Thoracic aorta (tissue), 2 donors: ENCODE results near the gene EPC2. TPM values are rescaled to one million over a fixed set of nuclear protein-coding genes. Genes with fewer than 3 reads are reported as not detected.
"Not testable (repeated sequence)": the region's sequence is repeated elsewhere in the genome, so short reads cannot be mapped to it uniquely, and the experiment has no call there.

Source experiments
- ATAC-seq: fragments of 150-250 bp; one replicate; pipeline ENCODE4 v1.8.0; 2017; ENCODE audit warnings: low read depth; ENCODE audit not compliant: insufficient number of reproducible peaks, low FRiP score
- DNase-seq: peaks from one replicate; pipeline ENCODE4 v3.0.0-alpha.2; 2020; ENCODE audit warnings: low spot score
- H3K27ac ChIP-seq, 2 donors: fragments of 200-600 bp; sonication (generic); 1 replicate in 1 of 2; 2 replicates in 1 of 2; pipeline ENCODE4 v1.5.1; 2016; ENCODE audit warnings: mild to moderate bottlenecking in 2 of 2, moderate library complexity in 2 of 2
- H3K27me3 ChIP-seq: fragments of 200-600 bp; sonication (generic); replicated peaks from 2 replicates; pipeline ENCODE4 v1.6.0; 2016; ENCODE audit warnings: mild to moderate bottlenecking; ENCODE audit not compliant: insufficient read depth
- H3K36me3 ChIP-seq: fragments of 200-600 bp; sonication (generic); one replicate; pipeline ENCODE4 v1.5.1; 2016
- H3K4me1 ChIP-seq, 2 donors: fragments of 200-600 bp; sonication (generic); 1 replicate in 1 of 2; 2 replicates in 1 of 2; pipeline versions ENCODE4 v1.5.1 to v1.6.0; 2016; ENCODE audit warnings: low read depth in 2 of 2, mild to moderate bottlenecking in 1 of 2; ENCODE audit not compliant: control insufficient read depth in 1 of 2
- H3K4me3 ChIP-seq: fragments of 200-600 bp; sonication (generic); 2 replicates; pipeline ENCODE4 v1.5.1; 2016; ENCODE audit warnings: mild to moderate bottlenecking
- H3K9me3 ChIP-seq: fragments of 200-600 bp; sonication (generic); 2 replicates; pipeline ENCODE4 v1.5.1; 2016
- total RNA-seq, 2 donors: library from RNA; depleted of rRNA; stranded (reverse); fragments of >200 nt; gene quantifications; one replicate each; pipeline versions ENCODE4 v1.1.0 to v1.2.3, GENCODE V29; 2016
- TF ChIP-seq, protein P1 (sequence below): fragments of 200-600 bp; sonication (generic); IDR thresholded peaks from one replicate; pipeline ENCODE4 v1.5.1; 2019; ENCODE audit warnings: antibody characterized with exemption

Gene EPC2
- total RNA-seq, 2 donors from 2014 or later = 32.0 to 37.8 TPM

- ATAC-seq (no peak), DNase-seq (no peak)
- Histone ChIP-seq H3K4me3 (no peak overlapping the region), H3K4me1 (peaks cover 33 to 42% of the 10 kb centered on the region in 2 donors), H3K27me3 (no peaks in the 10 kb centered on the region), H3K36me3 (no peaks in the 10 kb centered on the region), H3K9me3 (no peaks in the 10 kb centered on the region), H3K27ac (no peak overlapping the region)
- TF ChIP-seq, protein P1, sequence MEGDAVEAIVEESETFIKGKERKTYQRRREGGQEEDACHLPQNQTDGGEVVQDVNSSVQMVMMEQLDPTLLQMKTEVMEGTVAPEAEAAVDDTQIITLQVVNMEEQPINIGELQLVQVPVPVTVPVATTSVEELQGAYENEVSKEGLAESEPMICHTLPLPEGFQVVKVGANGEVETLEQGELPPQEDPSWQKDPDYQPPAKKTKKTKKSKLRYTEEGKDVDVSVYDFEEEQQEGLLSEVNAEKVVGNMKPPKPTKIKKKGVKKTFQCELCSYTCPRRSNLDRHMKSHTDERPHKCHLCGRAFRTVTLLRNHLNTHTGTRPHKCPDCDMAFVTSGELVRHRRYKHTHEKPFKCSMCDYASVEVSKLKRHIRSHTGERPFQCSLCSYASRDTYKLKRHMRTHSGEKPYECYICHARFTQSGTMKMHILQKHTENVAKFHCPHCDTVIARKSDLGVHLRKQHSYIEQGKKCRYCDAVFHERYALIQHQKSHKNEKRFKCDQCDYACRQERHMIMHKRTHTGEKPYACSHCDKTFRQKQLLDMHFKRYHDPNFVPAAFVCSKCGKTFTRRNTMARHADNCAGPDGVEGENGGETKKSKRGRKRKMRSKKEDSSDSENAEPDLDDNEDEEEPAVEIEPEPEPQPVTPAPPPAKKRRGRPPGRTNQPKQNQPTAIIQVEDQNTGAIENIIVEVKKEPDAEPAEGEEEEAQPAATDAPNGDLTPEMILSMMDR = no peak
Observed at GRCh38 chr2:148674063-148675020, 29.8 kb downstream of the EPC2 start.

GRCh38 chr2:148675708-148676107 lies 31.2 kb downstream of the EPC2 start:
- no peaks in the 10 kb centered on the region for H3K27me3 ChIP-seq
- H3K4me1 ChIP-seq = peaks cover 27 to 45% of the 10 kb centered on the region in 2 donors
- no peak overlapping the region for H3K27ac ChIP-seq
- no peak overlapping the region for H3K4me3 ChIP-seq
- ATAC-seq (no peak), DNase-seq (no peak)
- no peaks in the 10 kb centered on the region for H3K9me3 ChIP-seq
- H3K36me3 ChIP-seq = no peaks in the 10 kb centered on the region
- TF ChIP-seq, protein P1 = no peak

- DNase-seq, ATAC-seq, H3K27me3 ChIP-seq: not testable (repeated sequence)
Observed at GRCh38 chr2:148678302-148679179, 34.0 kb downstream of the EPC2 start.

GRCh38 chr2:148680462-148680861 lies 35.9 kb downstream of the EPC2 start:
- no peaks in the 10 kb centered on the region for H3K27me3 ChIP-seq
- no peak overlapping the region for H3K4me3 ChIP-seq
- no peak for ATAC-seq
- H3K27ac ChIP-seq = no peak overlapping the region
- TF ChIP-seq, protein P1 = no peak
- peaks cover 18 to 27% of the 10 kb centered on the region in 2 donors for H3K4me1 ChIP-seq
- H3K9me3 ChIP-seq = no peaks in the 10 kb centered on the region
- no peaks in the 10 kb centered on the region for H3K36me3 ChIP-seq
- DNase-seq = no peak

More at GRCh38 chr2:148678302-148679179, 34.0 kb downstream of the EPC2 start:
- H3K4me3 ChIP-seq, H3K9me3 ChIP-seq, H3K36me3 ChIP-seq, H3K27ac ChIP-seq: not testable (repeated sequence)
- H3K4me1 ChIP-seq = peaks cover 25 to 40% of the 10 kb centered on the region in 2 donors

DNA sequence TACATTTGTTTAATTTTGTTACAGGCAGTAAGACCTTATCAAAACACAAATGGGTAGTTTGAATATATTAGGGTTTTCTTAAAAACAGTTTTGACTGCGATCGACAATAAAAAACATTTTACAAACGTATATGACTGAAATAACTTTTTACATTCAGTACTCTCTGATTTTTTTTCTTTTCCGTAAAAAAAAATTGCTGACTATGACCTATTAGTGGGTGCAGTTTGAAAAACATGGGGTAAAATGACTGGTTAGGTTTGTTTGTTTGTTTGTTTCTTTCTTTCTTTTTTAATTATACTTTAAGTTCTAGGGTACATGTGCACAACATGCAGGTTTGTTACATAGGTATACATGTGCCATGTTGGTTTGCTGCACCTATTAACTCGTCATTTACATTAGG lies 36.9 kb downstream of the EPC2 start:
- Histone ChIP-seq H3K27me3 (no peaks in the 10 kb centered on the region), H3K9me3 (no peaks in the 10 kb centered on the region), H3K27ac (no peak overlapping the region), H3K4me3 (no peak overlapping the region), H3K4me1 (peaks cover 11 to 24% of the 10 kb centered on the region in 2 donors), H3K36me3 (no peaks in the 10 kb centered on the region)
- TF ChIP-seq, protein P1 = no peak
- no peak for ATAC-seq
- DNase-seq = no peak

GRCh38 chr2:148681862-148682261 lies 37.3 kb downstream of the EPC2 start:
- not testable (repeated sequence) for ATAC-seq, H3K4me3 ChIP-seq, H3K36me3 ChIP-seq, H3K27ac ChIP-seq, H3K27me3 ChIP-seq, H3K9me3 ChIP-seq, DNase-seq
- H3K4me1 ChIP-seq = peaks cover 11 to 24% of the 10 kb centered on the region in 2 donors
